Hindlimb muscle (tissue), 1 donor: ENCODE measurements around the gene HECA. TPM values are rescaled to one million over a fixed set of nuclear protein-coding genes. Genes with fewer than 3 reads are reported as not detected.
"Not testable (repeated sequence)": the region's sequence is repeated elsewhere in the genome, so short reads cannot be mapped to it uniquely, and the experiment has no call there.

Experiments used
- DNase-seq: peaks from one replicate; pipeline ENCODE4 v3.0.0-alpha.2; 2013
- polyA plus RNA-seq: library from polyadenylated mRNA; unstranded; fragments of 120-200 nt; gene quantifications from one replicate; pipeline ENCODE4 v1.2.1, GENCODE V29; 2013; ENCODE audit not compliant: insufficient read length

The HECA gene
- polyA plus RNA-seq, 1 donor: 18.2 TPM

DNA sequence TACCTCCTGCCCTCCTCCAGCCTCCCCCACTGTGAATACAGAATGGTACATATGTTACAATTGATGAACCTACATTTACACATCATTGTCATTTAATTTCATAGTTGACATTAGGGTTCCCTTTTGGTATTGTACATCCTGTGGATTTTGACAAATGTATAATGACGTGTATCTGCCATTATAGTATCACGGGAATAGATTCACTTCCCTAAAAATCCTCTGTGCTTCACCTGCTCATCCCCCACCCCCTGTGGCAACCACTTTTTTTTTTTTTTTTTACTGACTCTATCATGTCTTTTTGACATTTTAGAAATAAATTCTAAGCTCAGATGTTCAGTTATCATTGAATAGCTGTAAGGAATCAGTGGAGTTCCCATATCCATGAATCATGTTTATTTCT is 30.4 kb downstream of the HECA start:
- DNase-seq: no peak

DNA sequence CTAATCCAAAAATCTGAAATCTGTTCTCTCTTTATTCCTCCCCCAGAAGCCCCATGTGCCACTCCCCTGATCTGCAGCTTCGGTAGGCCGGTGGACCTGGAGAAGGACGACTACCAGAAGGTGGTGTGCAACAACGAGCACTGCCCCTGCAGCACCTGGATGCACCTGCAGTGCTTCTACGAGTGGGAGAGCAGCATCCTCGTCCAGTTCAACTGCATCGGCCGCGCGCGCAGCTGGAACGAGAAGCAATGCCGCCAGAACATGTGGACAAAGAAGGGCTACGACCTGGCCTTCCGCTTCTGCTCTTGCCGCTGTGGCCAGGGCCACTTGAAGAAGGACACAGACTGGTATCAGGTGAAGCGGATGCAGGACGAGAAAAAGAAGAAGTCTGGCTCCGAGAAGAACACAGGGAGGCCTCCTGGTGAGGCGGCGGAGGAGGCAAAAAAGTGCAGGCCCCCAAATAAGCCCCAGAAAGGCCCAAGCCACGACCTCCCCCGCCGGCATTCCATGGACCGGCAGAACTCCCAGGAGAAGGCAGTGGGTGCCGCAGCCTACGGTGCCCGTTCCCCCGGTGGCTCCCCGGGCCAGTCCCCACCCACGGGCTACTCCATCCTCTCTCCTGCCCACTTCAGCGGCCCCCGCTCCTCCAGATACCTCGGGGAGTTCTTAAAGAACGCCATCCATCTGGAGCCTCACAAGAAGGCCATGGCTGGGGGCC is 31.5 kb downstream of the HECA start:
- no peak for DNase-seq

DNA sequence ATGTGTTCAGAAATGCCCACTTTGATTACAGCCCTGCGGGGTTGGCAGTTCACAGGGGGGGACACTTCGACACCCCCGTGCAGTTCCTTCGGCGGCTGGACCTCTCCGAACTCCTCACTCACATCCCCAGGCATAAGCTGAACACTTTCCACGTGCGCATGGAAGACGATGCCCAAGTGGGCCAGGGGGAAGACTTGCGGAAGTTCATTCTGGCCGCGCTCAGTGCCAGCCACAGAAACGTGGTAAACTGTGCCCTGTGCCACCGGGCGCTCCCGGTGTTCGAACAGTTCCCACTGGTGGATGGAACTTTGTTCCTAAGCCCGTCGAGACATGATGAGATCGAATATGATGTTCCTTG is 32.1 kb downstream of the HECA start:
- DNase-seq: no peak

DNA sequence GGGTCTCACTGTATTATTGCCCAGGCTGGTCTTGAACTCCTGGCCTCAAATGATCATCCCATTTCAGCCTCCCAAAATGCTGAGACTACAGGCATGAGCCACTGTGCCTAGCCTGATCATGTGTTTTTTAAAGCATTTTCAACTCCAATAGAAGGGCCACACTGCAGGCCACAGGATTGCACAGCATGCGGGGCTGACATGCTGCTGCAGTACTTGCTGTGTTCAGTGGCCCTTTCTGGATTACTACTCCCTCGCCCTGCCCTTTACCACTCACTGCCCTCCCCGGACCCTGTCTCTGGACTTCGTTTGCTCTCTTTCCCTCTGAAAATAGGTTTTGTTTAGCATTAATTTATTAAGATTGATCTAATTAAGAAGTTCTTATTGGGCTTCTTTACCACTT is 37.3 kb downstream of the HECA start:
- DNase-seq: no peak

DNA sequence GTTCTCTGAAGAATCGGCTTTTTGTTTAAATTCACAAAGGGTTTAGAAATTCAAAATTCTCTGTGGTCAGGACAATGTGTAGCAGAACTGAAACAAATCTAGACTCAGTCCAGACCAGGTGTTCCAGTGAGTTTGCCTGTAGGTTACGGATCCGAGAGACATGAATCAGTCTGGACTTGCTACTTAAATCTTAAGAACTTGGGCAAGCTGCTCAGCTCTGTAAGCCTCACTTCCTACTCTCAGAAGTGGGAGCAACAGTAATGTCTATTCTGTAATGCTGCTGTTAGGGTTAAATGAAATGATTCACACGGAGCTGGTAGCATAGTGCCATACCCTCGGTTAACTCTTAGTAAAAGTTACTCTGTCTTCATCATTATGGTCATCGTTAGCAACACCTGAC is 37.7 kb downstream of the HECA start:
- no peak for DNase-seq

DNA sequence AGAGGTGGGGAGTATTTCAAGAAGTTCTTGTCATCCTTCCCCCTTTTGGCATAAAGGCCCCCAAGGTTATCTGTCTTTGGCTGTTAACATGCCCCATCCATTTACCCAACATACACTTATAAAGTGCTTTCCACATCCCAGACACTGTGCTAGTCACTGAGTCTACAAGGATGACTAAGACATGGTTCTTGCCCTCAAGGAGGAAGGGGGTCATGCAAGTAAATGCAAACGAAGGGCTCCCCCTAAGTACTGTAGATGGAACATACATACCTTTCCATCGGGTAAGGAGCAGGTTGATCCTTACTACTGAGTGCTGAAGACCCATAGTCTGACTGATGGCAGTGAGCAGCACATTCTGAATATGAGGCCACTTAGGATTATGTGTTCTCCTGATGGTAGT is 38.3 kb downstream of the HECA start:
- no peak for DNase-seq

DNA sequence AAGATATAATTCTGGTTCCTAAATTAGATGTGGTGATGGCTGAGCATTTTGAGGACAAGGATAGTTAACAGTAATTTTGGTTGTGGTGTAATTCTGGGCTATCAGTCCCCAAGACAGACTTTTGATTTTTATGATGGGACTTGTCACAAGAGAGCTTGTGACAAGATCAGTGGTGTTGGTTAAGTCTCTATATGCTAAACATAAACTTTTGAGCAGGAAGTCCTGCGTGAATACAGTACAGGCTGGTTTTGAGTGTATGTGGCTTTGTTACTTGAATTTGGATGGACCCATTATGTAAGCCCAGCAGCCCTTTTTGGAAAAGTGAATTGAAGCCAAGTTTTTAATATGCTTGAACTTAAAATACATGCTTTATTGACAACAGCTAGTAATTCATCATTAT is 38.9 kb downstream of the HECA start:
- DNase-seq: no peak

DNA sequence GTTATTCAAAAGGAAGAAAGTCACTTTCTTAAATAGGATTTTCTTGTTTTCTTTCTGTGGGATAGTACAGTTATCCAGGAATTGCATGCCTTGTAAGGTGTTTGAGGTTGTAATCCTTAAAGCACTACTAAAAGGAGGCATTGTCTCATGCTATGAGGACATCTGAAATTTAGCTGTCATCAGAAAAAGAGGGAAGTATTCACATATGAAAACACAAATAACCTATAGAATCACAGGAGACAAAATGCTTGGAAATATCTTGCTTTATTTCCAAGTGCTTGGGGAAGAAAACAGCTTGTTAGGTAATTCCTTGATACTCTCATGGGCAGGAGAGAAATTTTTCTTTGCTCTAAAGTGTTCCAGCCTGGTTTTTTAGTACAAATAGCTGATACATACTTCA is 40.1 kb downstream of the HECA start:
- DNase-seq: no peak

DNA sequence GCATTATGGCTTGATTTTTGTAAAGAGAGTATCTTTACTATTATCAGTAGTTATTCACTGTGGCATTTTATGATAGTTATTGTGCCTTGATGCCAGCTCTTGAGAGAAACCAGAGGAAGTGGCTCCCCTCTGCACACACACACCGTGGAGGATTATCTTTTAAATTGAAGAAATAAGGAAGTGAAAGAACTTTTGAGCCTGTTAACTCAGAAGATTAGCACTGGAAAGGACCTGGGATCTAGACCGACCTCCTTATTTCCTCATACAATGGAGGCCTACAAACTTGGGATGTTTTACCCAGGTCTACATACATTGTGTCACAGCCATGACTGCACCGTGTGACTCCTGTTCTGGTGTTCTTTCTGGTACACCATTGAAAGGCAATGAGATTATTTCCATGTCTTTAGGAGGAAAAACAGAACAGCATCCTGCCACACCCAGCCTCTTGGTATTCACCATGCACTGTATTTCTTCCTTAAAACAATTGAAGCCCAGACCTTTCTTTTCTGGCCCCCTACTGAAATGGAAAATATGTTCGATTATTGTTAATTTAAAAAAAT is 40.6 kb downstream of the HECA start:
- DNase-seq: no peak

DNA sequence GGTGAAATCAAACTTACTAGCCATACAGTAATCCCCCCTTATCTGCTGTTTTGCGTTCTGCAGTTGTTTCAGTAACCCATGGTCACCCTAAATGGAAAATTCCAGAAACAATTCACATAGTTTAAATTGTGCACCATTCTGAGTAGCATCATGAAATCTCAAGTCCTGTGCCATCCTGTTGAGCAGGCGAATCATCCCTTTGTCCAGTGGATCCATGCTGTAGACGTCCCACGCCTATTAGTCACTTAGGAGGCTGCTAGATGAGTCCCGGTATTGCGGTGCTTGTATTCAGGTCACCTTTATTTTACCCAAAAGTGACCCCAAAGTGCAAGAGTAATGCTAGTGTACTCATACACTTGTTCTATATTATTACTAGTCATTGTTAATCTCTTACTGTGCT is 46.4 kb downstream of the HECA start:
- DNase-seq: no peak

DNA sequence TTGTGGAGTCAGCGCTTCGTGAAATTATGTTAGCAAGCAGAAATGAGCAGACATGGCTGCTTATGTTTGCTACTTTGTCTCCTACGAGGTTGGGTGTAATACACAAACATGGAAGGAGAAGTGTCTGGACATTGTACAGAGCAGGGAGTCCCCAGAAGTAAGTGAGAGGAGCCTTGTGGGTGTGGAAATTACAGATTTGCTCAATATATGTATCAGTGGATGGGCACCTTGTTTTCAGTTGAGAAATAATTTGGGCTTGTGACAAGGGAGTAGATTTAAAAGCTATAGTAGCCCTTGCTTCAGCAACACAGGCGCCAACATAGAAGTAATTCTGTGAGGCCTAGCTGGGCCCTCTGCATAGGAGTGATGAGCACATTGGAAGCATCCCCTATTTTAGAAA is 49.2 kb downstream of the HECA start:
- DNase-seq: no peak

DNA sequence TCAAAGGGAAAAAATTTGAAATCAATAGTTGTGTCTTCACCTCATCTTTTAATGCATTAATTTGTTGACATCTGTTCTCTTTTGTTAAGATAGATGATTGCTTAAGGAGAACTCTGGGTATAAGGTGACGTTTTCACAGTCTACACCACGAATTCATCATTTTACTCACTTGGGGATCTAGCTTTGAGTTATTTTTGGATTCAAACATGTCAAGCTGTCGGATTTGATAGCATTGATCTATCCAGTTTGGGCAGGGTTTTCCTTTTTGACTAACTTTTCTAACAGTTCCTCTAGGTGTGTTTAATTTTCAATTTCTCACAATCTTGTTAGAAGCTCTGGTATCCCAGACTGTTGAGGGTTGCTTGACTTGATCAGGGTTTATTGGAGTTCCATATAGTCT is 49.6 kb downstream of the HECA start:
- DNase-seq: no peak

DNA sequence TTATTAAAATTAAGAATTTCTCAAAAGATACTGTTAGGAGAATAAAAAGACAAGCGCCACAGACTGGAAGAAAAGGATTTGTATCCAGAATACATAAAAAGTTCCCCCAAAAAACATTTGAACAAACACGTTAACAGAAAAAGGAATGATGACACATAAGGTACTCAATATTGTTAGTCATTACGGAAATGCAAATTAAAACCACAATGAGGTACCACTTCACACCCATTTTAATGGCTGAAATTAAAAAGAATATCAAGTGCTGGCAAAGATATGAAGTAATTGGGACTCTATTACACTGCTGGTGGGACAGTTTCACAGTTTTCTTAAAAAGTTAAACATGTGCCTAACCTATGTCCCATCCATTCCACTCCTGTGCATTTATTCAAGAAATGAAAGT is 51.4 kb downstream of the HECA start:
- DNase-seq: no peak

DNA sequence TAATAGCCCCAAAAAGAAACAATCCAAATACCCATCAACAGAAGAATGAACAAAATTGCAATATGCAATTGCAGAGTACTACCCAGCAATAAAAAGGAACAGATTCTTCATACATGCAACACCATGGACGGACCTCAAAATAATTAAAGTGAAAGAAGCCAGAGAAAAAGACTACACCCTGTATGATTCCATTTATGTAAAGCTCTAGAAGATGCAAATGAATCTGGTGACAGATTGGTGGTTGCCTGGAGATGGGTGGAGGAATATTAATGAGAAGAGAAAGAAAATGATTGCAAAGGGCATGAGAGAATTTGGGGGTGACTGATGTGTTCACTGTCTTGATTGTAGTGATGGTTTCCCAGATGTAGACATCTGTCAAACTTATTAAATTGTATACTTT is 51.8 kb downstream of the HECA start:
- DNase-seq: no peak

DNA sequence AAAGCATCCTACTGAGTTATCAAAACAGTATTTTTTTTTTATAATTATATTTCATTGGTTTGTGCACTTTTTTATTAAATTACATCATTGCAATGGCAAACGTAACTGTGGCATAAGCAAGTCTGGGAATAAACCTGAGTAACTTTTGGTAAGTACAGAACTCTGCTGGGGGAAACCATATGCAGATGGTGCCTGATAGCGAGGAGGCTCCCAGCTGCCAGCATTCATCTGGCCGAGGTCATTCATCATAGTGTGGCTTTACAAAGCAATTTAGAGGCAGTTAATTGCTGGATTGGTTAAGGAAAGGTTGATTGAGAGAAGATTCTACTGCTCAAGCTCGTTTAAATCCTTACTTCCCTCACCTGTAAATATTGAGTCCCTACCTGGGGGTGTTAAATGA is 52.6 kb downstream of the HECA start:
- DNase-seq: no peak

DNA sequence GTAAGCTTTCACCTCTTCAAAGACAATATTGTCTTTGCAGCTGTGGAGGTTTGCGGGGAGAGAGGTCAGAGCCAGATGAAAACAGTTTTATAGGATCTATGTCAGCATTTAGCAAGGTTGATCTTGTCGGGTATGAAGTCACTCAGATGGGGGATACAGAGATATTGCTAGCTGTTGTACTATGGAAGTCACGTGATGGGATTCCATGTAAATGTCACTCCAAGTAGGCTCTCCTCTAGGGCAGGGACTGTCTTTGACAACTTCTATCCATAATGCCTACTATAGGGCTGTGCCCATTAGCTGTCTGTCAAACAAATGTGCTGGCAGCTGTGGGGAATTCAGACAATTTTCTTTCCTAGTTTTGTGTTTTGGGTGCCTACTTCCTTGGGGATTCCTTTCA is 54.8 kb downstream of the HECA start:
- DNase-seq: no peak

DNA sequence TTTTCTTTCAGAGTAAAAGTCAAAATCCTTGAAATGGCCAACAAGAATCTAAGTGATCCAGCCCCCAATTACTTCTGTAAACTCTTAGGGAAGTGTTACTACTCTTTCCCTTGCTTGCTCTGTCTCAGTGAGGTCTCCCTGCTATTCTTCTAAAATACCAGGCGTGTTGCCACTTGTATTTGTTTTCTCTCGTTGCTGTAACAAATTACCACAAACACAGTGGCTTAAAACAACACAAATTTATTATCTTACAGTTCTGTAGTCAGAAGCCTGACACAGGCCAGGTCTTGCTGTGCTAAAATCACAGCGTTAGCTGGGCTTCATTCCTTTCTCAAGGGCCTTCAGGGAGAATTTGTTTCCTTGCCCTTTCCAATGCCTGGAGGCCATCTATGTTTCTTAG is 59.9 kb downstream of the HECA start:
- DNase-seq: no peak

DNA sequence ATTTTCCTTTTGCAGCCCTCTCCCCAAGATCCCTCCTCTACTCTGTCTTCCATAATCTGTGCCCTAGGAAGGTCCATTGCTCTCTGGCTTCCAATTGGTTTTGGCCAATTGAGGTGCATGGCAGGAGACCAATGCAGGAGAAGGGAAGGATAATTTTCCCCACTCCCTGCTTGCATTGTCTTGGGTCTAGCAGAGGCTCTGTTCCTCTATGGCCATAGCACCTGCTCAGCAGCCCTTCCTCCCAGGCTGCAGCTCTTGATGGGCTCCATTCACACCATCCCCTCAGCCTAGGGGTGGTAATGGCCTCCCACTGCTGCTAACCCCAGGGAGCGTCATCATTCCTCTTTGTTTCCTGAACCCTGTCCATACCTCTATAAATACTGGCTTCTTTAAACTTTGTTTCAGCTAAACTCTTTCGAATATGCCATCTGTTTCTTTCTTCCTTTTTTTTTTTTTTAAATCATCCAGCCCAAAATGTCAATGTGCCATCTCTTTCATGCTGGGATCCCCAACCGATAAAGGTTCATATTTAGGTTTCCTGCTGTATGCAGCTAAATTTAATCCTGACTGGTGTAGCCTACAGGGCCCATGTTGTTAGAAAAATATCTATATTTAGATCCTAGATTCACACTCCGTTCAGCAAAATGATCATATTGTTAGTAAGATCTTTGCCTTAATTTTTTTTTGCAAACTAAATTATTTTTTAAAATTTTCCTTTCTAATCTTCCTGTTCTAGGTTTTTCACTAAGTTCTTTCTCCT is 63.8 kb downstream of the HECA start:
- DNase-seq: no peak

DNA sequence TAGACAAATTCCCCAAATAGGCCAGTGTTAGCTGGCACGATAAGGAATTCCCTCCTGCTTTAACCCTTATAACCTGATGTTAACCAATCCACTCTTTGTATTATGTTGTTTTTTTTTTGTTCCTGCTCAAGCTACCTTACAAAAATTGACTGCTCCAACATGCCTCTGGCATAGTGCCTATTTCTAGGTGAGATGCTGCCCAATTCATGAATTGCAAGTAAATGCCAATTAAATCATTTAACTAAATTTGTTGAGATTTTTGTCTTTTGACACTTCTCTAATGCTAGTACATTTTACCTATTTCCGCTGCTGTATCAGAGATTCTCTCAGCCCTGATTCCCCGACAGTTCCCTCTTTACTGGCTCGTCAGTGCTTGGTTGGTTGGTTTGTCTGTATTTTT is 66.5 kb downstream of the HECA start:
- DNase-seq: no peak

DNA sequence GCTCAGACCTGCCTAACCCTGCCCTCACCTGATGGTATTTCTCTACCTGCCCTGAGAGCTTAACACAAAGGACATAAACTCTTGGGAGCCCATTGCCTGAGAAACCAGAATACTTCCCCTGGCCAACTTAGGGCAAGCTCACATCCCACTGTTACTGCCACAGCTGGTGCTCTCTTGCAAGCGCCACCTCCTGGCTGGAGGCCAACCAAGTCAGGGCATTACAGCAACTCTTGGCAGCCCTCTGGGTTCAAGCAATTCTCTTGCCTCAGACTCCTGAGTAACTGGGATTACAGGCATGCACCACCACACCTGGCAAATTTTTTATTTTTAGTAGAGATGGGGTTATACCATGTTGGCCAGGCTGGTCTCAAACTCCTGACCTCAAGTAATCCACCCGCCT is 70.1 kb downstream of the HECA start:
- DNase-seq: no peak

DNA sequence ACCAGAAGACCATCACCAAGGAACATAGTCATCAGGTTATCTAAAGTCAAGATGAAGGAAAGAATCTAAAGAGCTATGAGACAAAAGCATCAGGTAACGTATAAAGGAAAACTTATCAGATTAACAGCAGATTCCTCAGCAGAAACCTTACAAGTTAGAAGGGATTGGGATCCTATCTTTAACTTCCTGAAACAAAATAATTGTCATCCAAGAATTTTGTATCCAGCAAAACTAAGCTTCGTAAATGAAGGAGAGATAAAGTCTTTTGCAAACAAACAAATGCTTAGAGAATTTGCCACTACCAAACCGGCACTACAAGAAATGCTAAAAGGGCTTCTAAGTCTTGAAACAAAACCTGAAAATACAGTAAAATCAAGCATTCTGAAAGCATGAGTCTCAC is 71.0 kb downstream of the HECA start:
- DNase-seq: no peak

DNA sequence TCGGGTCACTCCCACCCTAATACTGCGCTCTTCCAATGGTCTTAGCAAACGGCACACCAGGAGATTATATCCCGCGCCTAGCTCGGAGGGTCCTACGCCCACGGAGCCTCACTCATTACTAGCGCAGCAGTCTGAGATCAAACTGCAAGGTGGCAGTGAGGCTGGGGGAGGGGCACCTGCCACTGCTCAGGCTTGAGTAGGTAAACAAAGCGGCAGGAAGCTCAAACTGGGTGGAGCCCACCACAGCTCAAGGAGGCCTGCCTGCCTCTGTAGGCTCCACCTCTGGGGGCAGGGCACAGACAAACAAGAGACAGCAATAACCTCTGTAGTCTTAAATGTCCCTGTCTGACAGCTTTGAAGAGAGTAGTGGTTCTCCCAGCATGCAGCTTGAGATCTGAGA is 75.9 kb downstream of the HECA start:
- DNase-seq: not testable (repeated sequence)

DNA sequence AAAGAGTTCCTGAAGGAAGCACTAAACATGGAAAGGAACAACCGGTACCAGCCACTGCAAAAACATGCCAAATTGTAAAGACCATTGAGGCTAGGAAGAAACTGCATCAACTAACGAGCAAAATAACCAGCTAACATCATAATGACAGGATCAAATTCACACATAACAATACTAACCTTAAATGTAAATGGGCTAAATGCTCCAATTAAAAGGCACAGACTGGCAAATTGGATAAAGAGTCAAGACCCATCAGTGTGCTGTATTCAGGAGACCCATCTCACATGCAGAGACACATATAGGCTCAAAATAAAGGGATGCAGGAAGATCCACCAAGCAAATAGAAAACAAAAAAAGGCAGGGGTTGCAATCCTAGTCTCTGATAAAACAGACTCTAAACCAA is 77.6 kb downstream of the HECA start:
- not testable (repeated sequence) for DNase-seq

DNA sequence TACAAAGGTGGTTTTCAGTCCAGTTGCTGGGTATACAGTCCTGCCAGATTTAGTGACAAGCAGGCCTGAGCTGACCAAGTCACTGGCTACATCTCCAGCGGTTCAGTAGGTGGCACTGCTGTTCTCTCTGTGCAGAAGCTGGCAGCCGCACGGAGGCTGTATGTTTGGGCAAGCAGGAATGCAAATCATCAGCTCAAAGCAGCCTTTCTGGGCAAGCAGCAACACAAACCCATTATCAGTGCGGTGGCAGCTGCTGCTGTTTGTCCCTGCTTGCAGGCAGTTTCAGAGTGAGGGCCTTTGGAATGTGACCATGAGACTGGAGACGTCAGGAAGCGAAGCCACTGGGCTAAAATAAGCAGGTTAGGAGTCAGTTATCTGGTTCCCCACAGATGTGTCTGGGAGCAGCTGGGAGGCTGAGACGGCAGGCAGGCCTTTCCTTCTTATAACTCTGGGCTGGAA is 84.4 kb downstream of the HECA start:
- peak; percentile 80 for DNase-seq
